NCI-H128 (cell line): ENCODE data around the gene RGS14.
"Not testable (repeated sequence)": the region's sequence is repeated elsewhere in the genome, so short reads cannot be mapped to it uniquely, and the experiment has no call there.

Experiments
- DNase-seq: peaks from one replicate; lab custom pipeline; 2025; ENCODE audit not compliant: unreplicated experiment; lab: John Stamatoyannopoulos, UW

Gene RGS14

DNA sequence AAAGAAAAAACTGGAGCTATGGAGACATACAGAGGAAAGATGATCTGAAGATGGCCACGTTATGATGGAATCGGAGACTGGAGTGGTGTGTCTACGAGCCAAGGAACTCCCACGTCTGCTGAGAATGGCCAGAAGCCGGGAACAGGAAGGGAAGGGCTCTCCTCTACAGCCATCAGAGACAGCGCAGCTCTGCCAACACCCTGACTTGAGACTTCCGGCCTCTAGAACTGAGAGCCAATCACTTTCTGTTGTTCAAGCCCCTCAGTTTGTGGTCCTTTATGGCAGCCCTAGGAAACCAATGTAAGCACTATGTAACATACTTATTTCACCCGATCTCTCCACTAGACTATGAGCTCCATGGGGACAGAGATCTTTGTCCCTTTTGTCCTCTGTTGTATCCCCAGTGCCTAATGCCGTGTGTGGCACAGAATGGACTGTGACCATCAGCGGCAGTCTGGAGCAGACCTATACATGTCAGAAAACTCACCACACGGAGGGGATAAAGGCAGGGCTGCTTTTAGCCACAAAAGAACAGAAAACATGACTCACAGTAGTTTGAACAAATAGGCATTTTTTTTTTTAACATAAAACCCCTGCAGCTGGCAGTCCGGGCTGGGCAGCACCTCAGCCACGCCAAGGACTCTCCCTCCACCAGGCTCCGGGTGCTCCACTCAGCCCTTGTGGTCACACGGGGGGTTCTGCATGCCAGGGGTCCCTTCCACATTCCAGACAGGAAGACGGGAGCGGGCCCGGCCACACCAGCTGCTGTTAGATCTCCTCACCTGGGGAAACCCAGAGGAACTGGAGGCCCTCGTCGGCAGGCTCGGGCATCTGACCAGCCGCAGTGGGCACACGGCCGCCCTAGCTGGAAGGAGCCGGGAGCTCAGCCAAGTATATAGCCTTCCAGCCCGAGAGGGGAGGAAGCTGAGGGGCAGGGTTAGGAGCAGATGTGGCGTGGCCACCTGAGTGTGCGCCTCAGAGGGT, 29.9 kb upstream of the RGS14 start:
- no peak for DNase-seq

DNA sequence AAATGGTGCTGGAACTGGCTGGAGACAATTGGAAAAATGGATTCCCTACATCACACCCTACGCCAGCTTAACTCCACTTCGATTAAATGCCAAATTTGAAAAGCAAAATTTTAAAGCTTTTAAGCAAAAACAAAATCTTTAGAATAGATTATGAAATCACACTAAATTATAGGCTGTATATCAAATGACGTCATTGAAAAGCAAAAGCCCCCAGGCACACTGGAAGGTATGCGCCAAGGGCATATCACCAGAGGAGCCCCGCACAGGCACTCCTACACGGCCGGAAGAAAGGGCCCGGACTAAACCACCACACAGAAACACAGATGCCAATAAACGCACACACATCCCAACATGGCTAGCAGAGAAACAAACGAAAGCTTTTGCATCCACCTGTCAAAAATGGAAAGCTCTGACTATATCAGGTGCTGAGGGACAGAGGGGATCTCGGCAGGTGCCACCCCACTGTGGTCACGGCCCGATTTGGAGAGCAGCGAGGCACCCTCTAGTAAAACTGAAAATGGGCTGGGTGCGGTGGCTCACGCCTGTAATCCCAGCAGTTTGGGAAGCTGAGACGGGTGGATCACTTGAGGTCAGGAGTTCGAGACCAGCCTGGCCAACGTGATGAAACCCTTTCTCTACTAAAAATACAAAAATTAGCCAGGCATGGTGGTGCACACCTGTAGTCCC, 29.0 kb upstream of the RGS14 start:
- no peak for DNase-seq

DNA sequence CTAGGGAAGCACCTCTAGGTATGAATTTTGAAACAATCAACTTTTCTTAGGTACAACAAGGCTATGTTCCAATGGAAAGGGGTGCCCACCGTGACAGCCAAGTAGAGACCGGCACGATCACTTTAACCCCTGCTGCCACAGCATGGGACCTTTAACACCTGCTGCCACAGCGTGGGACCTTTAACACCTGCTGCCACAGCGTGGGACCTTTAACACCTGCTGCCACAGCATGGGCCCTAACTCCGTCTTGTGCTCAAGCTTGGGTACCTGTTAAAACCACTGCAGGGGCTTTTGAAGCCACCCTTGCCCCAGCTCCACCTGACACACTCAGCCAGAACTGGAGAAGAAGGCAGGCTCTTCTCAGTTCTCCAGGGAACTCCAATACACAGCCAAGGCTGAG, 27.8 kb upstream of the RGS14 start:
- DNase-seq, result no peak

DNA sequence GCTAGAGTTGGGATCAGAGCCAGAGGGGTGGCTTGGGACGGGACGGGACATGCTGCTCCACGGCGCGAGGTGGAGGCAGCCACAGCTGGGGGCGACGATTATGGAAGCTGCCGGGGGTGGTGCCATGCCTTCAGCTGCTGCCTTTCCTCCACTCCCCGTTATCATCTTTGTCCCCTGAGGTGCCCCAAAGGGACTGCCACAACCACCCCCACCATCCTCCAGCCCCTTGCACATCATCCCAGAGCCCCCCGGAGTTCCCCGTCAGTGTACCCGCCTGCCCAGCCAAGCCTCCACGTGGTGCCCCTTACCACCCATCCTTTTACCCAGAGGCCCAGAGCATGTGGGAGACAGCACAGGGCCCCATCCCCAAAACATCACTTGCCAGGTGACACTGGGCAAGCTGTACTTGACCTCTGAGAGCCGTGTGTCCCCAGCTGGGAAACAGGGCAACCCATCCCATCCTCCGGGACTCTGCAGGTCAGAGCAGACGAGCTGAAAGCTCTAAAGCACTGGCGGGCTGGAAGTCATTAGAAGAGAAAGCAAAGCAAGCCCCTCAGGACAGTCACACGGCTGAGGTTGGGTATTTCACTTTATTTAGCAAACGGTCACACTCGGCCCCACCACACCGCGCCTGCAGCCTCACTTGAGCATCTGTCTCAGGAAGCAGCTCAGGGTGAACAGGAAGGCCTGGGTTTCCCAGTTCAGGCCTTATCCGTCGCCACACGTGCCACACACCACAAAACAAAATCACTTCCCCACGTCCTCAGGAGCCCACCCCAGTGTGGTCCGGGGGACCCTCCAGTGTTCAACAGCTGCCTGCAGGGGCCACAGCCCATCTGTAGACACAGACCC, 26.5 kb upstream of the RGS14 start:
- DNase-seq, result no peak

DNA sequence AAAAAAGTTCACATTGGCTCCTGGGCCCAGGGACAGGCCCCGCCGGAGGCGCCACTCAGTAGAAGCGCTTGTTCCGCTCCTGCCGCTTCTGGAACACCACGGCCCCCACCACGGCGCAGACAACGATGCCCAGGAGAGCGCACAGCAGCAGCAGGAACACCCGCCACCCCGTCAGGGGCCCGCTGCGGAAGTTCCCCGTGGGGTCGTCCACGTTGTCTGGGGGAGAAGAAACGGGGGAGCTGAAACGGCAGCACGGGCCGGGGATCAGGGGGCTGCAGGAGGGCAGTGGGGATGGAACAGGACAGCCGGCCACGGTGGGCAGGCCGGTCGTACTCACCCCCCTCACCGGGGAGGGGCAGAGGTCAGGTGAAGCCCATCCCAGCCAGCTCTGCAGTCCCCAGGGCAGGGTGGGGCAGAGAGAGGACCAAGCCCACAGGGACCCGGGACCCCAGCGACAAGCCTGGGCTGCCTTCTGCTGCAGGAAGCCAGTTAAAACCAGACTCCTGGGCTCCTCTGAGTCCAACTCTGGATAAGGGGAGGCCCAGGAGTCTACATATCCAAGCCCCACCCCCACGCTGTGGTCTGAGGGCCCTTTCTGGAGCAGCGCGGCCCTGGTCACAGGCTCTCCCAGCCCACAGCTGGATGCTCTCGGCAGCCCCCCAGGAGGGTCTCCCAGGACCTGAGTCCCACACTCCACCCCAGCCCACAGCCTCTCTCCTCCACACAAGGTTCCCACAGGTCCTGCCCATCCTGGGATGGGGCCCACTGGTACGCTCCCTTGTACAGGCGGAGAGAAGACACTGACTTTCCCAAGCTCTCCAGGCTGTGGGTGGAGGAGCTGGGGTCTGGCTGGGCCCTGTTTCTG, 25.5 kb upstream of the RGS14 start:
- no peak for DNase-seq

DNA sequence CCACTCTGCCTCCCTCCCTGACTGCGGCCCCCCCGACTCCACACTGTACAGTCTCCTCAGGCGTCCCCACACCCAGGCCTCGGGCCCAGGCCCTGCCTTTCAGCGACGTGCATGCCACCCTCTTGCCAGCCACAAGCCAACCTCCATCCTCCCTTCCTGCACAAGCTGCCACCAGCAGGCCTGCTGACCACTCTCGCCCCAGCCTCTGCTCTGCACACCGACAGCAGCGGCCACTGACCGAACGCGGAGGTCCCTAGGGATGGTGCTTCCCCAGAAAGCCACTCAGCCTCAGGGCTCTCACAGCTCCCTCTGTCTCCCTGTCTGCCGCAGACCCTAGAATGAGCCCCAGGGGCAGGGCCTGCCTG, 24.8 kb upstream of the RGS14 start:
- DNase-seq, result no peak

DNA sequence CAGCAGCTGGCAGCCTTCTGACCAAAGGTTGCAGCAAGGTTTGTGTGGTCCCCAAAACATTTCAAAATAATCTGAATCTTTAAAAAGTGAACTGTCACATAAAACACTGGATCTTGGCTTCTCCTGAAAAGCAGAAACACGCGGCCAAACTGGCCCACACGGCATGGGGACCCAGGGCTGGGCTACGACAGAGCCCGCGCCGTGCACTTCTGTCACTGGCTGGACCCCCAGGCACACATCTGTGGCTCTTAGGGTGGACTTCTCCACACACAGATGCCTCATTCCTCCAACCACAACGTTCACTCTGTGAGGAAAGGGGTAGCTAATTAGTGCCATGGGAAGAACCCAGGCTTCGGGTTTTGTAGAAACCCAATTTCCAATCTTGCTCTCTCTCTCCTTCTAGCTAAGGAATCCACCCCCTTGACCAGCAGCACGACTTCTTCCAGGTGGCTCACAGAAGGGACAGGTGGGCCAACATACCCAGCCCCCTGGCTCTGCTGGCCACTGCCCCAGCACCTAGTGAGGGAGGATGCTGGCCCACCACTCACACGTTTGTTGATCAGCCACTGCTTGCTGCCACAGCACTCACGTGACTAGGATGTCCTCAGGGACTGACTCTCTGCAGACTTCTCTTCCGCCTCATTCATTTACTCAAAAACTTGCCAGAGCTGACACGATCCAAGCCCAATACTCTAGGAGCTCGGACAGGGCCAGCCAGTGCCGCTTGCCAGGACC, 24.1 kb upstream of the RGS14 start:
- DNase-seq, result no peak

DNA sequence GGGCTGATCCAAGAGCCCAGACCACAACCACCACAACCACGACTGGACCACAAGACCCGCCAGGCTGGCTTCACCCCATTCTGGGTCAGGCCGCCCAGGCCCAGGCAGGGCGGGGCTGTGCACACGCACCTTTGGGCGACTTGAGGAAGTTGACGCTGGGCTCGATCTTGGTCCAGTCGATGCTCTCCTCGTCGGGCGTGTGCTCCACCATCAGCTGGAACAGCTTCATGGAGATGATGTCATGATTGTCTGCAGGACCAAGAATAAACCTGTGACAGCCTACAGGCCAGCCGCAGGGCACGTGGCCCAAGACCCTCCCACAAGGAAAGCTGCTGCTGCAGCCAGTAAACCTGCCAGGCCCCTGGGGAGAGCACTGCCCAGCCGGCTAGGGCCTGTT, 23.6 kb upstream of the RGS14 start:
- no peak for DNase-seq

DNA sequence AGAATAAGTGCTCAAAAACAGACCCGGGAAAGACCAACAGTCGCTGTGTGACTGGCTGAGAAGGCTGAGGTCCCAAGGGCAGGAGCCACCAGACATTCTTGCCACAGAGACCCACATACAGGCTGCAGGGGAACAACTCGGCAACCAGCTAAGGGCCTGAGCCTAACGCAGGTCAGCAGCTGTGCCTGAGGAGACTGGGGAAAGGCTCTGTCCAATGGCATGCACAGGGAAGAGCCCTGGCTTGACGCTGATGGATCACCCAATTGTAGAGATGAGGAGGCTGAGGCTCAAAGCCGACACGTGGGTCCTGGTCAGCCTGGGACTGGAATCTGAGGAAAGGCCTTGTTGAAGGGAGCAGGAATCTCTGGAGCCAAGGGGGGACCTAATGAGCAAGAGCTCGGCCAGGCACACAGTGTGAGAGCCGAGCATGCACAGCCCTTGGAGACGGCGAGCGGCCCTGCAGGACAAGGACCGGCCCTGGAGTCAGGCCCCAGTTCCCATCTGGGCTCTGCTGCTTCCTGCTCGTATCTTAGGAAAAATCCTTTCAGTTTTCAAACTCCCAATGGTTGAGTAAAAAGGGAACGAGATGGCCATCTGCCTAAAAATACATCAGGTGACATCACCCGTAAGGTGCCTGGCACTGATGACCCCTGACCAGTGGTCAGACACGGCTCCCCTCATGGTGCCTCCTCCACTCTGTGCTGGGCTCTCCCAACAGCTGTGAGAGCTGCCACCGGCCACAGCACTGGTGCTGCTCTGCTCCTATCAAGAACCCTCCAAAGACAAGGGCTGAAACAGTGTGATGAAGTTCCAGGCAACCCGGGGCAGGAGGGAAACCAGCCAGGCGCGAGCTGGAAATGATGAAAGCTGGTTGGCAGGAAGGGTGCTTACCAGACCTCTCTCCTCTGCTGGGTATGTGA, 22.7 kb upstream of the RGS14 start:
- DNase-seq, result no peak

DNA sequence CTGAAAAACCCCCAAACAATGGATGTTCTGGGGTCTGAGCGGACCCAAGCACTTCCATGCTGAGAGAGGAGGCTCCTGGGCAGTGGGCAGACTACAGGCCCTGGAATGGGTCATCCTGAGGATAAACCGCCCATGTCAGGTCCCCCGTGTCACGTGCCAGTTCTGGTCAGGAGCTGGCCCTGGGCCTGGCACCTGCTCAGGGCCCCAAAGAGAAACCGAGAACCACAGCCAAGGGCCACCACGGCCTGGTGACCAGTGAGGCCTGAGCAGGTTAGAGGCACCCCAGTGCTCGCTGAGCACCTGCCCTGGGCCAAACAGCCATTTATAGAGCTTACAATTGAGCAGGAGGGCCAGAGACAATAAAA, 22.0 kb upstream of the RGS14 start:
- DNase-seq, result no peak

DNA sequence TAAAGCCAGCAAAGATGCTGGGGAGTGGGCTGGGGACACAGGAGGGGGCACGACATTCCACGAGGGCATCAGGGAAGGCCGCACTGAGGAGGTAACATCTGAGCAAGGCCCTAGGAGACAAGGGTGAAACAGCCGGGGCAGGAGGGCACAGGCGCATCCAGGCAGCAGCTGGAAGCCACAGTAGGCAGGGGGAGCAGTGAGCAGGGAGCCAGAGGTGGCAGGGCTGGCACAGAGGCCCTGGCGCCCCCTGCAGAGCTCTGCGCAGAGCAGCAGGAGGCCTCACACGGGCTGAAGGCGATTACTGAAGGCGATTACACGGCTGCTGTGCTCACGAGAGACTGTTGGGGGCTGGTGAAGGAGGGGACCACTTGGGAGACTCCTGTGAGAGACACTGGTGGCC, 21.6 kb upstream of the RGS14 start:
- no peak for DNase-seq

DNA sequence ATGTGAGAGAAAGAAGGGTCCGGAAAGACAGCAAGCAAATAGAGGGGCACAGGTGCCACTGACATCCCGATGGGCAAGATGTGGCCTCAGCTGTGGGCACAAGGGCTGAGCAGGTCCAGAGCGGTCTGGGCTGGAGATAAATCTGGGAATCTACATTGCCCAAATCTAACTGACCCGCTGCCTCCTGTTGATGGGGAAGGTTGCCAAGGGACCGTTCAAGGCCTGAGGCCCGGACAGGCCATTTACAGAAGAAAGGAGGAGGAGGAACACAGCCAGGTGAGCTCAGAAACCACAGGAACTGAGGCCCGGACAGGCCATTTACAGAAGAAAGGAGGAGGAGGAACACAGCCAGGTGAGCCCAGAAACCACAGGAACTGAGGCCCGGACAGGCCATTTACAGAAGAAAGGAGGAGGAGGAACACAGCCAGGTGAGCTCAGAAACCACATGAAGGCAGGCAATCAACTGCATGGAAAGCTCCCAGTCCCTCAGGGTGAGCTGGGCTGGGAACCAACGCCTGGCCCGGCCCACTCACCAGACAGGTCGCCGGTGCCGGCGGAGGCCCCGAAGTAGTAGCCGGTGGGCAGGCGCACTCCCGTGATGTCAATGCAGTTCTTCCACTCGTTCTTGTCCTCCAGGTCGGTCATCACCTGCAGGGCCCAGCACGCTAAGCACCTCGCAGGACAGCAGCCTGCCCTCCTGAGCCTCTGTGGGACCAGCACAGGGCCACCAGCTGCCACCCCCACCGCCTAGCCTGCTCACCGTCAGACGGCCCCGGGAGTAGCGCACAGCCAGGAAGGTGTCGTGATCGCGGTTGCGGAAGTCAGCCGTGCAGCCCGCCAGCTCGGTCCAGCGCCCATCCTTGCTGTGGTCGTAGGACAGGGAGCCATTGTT, 20.9 kb upstream of the RGS14 start:
- no peak for DNase-seq

DNA sequence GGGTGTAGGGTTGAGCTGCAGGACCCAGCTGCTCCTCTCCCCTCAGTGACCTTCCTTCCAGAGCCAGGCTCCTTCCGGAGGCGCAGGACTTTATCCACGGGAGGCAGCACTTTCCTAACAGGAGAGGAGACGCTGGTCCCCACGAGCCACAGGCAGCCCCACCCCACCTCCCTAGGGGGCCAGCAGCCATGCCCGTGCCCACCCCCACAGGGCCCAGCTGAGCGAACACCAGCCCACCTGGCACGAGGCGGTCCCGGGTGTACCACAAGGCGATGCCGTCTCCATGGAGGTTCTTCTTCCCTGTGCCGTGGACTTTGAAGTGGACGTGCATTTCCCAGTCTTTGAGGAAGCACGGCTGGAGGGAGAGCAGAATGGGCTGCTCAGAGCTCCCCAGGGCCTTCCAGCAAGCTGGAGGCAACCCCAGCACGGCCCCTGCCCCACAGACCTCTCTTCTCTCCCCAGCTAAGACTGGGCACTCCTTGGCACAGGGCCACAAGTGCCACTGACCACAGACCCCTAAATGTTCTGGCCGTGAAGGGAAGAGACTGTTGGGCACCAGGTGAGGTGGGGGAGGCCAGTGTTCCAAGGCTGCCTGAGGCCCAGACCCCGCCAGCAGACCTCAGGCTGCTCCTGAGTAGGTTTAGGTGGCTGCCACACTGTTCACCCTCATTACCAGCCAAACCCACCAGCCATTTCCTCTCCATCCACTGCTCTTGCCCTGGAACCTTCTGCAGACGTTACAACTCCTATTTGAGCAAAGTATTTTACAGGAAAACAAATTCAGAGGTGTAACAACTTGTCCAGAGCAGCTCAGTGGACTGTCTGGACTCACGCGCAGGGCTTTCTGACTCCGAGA, 19.2 kb upstream of the RGS14 start:
- DNase-seq, result no peak

DNA sequence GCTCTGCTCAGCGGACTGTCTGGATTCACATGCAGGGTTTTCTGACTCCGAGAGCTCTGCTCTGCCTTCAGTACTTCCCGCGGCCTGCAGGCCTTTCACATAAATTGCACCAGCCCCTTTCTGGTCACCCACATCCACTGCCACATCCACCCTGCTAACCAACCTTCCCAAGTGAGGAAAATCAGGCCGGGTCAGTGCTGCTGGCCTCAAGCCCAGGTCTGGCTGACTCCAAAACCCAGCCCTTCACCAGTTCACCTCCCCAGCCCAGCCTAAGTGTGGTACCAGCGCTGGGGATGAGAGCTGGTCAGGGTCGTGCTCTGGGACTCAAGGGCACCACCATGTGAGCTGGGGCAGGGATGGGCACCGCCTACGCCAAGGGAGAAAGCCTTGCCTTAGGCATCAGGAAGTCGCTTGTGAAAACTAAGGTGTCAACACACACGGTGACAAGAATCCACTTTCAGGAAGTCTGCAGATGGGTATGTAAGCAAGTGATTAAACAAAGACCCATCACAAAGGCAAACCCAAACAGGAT, 18.6 kb upstream of the RGS14 start:
- no peak for DNase-seq

DNA sequence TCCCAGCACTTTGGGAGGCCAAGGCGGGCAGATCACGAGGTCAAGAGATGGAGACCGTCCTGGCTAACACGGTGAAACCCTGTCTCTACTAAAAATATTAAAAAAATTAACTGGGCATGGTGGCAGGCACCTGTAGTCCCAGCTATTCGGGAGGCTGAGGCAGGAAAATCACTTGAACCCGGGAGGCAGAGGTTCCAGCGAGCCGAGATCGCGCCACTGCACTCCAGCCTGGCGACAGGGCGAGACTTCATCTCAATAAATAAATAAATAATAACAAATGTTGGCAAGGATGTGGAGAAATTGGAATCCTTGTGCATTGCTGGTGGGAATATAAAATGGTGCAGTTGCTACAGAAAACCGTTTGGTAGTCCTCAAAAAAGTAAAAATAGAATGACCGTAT, 14.7 kb upstream of the RGS14 start:
- DNase-seq, result not testable (repeated sequence)

DNA sequence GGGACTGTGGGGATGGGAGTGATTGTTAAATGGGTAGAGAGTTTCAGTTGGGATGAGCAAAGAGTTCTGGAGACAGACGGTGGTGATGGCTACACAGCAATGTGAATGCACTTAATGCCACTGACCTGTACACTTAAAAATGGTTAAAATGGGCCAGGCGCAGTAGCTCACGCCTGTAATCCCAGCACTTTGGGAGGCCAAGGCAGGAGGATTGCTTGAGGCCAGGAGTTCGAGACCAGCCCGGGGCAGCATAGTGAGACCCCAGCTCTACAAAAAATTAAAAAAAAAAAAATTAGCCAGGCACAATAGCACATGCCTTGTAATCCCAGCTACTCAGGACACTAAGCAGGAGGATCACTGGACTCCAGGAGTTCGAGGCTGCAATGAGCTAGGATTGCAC, 13.9 kb upstream of the RGS14 start:
- no peak for DNase-seq

DNA sequence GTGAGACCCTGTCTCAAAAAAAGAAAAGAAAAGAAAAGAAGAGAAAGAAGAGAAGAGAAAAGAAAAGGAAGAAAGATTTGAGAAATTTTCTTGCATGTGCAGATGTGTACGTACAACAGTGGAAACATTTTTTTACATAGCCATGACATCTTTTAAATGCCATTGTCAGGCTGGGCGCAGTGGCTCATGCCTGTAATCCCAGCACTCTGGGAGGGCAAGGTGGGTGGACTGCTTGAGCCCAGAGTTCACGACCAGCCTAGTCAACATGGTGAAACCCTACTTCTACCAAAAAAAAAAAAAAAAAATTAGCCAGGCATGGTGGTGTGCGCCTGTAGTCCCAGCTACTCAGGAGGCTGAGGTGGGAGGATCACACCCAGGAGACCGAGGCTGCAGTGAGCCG, 12.8 kb upstream of the RGS14 start:
- DNase-seq, result no peak
